GM18505 (cell line): ENCODE results near the gene EPS15.
"Not testable (repeated sequence)": the region's sequence is repeated elsewhere in the genome, so short reads cannot be mapped to it uniquely, and the experiment has no call there.

Experiments used
- ATAC-seq: cut with Tn5 transposase; IDR thresholded peaks from one replicate; pipeline ENCODE4 v1.9.1; 2021; ENCODE audit not compliant: unreplicated experiment
- POLR2A ChIP-seq: IDR thresholded peaks from 4 replicates; pipeline ENCODE4 v1.6.1; 2011; ENCODE audit warnings: borderline replicate concordance; ENCODE audit not compliant: insufficient read depth, insufficient read length; ENCODE audit errors: extremely low read depth

The EPS15 gene

DNA sequence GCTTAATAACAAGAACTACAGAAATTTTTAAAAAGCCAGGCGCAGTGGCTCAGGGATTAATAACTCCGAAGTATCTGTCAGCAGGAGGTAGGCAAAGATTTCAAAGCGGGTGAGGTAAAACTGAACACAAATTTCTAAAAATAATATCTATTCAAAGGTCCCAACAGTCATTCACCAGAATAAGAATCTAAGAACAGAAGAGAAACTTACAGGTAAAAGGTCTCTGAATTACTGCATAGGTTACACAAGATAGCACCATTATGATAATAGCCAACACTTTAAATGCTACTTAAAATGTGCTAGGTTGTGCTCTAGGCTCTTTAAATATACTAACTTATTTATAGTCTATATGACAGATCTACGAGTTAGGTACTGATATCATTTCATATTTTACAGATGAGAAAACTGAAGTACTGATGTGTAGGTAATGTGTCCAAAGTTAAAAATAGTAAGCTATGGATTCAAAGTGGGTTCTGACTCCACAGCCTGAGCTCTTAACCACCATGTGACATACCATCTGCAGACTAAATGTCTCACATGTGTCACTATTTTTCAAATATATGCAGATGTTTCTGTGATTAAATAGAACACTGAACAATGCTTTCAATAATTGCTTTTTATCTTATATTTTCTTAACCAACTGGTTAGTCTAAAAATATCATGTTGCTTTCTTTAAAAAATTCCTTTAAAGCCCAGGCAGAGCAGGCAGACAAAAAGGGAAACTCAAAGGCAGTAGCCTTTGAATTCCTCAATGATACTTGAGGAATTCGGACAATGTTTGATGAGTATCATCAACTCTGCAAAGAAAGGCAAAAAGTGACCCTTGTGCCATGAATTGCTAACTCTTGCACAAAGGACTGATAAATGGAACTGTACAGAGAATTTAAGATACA, 108.3 kb downstream of the EPS15 start:
- no peak for TF ChIP-seq POLR2A
- ATAC-seq, result no peak

DNA sequence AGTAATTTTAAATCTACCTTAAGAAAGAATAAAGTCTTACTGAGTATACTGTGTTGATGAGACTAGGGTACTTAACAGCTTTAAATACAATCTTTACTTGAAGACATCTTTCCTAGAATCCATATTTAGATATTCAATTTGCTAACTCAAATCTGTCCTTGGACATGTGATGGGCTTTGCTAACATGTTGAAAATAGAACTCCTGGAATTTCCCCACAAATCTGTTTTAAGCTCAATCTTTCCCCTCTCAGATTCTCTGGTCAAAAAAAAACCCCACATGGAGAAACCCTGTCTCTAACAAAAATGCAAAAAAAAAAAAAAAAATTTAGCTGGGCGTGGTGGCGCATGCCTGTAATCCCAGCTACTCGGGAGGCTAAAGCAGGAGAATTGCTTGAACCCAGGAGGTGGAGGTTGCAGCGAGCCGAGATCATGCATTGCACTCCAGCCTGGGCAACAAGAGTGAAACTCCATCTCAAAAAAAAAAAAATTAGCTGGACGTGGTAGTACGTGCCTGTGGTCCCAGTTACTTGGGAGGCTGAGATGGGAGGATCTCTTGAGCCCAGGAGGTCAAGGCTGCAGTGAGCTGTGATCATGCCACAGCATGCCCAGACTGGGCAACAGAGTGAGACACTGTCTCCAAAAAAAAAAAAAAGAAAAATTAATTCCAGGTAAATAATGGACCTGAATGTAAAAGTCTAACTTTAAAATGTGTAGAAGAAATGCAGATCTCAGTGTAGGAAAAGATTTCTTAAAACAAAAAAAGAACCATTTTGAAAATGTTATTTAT, 109.1 kb downstream of the EPS15 start:
- ATAC-seq, result not testable (repeated sequence)

DNA sequence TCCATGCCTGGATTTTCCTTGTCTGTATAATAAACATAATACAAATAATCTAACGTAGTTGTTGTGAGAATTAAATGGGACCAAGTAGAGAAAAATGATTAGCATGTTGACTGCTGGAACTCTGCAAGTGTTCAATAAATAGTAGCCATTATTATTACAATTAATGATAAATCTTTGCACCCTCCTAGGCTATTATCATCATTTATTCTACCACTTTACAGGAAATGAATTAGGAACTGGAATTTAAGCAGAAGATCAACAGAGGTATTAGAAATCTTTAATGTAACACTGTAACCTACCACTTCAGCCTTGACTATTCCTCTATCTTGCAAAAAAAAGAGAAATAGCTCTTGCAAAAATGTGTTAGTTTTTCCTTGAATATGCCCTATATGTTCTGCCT, 126.8 kb downstream of the EPS15 start:
- no peak for ATAC-seq
- no peak for TF ChIP-seq POLR2A

DNA sequence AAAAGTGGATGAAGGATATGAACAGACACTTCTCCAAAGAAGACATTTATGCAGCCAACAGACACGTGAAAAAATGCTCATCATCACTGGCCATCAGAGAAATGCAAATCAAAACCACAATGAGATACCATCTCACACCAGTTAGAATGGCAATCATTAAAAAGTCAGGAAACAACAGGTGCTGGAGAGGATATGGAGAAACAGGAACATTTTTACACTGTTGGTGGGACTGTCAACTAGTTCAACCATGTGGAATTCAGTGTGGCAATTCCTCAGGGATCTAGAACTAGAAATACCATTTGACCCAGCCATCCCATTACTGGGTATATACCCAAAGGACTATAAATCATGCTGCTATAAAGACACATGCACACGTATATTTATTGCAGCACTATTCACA, 128.4 kb downstream of the EPS15 start:
- not testable (repeated sequence) for ATAC-seq

DNA sequence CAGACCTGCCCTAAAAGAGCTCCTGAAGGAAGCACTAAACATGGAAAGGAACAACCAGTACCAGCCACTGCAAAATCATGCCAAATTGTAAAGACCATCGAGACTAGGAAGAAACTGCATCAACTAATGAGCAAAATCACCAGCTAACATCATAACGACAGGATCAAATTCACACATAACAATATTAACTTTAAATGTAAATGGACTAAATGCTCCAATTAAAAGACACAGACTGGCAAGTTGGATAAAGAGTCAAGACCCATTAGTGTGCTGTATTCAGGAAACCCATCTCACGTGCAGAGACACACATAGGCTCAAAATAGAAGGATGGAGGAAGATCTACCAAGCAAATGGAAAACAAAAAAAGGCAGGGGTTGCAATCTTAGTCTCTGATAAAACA, 131.8 kb downstream of the EPS15 start:
- ATAC-seq, result not testable (repeated sequence)

DNA sequence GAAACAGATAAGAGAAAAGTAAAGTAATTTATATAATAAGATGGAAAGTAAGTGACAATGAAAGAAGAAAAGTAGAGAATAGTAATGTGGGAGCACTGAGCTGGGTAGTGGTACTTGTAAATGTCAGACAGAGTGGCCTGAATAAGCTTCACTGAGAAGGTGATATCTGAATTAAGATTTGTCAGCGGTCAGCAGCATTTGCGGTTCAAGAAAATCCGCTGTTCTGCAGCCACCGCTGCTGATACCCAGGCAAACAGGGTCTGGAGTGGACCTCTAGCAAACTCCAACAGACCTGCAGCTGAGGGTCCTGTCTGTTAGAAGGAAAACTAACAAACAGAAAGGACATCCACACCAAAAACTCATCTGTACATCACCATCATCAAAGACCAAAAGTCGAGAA, 132.8 kb downstream of the EPS15 start:
- not testable (repeated sequence) for ATAC-seq

DNA sequence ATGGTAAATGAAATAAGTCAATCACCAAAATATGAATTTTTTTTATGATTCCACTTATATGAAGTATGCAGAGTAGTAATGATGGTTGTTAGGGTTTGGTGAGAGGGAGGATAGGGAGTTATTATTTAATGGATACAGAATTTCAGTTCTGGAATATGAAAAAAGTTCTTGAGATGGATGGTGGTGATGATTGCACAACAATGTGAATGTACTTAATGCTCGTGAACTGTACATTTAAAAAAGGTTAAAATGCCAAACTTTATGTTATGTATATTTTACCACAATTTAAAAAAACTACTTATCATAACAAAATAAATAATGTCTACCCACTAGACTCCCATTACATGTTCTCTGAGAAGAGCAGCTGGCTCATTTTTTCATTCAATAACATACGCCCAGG, 133.3 kb downstream of the EPS15 start:
- ATAC-seq, result no peak
- TF ChIP-seq POLR2A, result no peak

DNA sequence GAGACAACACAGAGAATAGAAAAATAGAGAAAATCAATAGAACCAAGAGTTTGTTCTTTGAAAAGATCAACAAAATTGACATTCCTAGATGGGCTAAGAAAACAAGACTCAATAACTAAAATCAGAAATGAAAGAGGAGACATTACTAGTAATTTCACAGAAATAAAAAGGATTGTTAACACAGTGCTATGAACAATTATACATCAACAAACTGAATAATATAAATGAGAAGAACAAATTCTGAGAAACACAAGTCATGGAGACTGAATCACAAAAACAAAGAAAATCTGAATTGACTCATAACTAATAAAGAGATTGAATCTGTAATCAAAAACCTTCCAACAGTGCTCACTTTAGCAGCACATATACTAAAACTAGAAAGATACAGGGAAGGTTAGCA, 137.1 kb downstream of the EPS15 start:
- no peak for TF ChIP-seq POLR2A
- no peak for ATAC-seq

DNA sequence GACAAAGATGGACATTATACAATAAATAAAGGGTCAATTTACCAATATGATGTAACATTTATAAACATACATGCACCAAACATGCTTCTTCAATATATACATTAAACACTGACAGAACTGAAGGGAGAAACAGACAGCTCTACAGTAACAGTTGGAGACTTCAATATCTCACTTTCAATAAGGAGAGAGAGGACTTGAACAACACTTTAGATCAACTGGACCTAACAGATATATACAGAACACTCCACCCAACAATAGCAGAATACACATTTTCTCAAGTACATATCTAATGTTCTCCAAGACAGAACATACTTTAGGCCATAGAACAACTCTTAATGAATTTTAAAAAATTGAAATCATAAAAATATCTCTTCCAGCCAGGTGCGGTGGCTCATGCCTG, 138.1 kb downstream of the EPS15 start:
- TF ChIP-seq POLR2A, result no peak
- no peak for ATAC-seq

DNA sequence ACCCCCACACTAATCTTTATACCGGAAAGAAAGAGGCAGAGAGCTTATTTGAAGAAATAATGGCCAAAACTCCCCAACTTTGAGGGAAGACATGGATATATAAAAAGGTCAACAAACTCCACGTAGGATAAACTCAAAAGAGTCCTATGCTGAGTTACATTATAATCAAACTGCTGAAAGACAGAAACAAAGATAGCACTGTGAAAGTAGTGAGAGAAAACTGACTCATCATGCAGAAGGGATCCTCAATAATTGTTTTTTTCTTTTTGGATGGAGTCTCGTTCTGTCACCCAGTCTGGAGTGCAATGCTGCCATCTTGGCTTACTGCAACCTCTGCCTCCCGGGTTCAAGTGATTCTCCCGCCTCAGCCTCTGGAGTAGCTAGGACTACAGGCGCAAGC, 140.2 kb downstream of the EPS15 start:
- TF ChIP-seq POLR2A, result no peak
- ATAC-seq, result no peak

DNA sequence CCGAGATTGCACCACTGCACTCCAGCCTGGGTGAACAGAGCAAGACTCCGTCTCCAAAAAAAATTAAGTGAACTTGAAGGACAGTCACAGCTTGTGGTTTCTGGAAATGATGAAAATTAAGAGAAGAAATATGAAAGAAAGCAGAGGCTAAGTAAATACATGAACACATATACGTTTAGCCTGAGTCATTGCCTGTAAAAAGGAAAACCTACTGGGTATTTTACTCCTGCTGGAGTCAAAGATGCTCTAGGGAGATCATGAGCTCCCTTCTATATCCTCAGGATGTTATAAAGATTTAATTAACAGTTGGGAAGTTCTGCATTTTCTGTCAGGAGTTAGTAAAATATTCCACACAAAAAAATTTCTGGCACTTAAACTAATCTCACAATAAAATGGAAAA, 145.2 kb downstream of the EPS15 start:
- no peak for TF ChIP-seq POLR2A
- no peak for ATAC-seq

DNA sequence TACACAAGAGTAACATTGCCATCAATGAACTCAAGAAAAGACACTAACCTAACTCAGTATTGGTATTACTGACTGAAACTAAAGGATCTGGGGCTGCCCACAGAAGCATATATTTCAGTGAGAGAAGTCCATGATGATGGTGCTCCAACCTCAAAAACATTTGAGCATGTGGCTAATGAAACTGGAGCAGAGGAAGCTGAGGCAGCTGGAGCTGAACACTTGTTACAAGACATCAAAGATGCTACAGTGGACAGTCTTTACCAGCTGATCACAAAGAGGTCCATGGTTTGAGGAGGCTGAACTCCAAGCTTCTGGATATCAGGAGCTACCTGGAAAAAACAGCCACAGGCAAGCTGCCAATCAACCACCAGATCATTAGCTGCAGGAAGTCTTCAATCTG, 146.5 kb downstream of the EPS15 start:
- no peak for ATAC-seq
- TF ChIP-seq POLR2A, result no peak

DNA sequence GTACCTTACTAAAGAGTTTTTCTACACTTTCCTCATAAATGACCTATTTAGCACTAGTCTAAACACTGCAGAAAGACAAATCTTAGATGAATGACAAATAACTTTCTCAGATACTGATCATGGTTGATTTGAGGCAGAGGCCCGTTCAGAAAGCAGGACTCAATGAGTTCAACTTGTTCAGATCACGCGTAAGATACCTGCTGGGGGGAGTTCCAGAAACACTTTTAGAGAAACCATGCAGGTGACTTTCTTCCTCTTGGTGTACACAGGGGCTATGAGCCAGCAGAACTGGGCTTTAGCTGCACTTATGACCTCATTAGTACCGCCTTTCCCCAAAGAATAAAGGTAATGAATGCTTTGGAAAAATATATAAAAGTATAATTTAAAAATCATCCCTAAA, 149.9 kb downstream of the EPS15 start:
- no peak for TF ChIP-seq POLR2A
- ATAC-seq, result no peak

DNA sequence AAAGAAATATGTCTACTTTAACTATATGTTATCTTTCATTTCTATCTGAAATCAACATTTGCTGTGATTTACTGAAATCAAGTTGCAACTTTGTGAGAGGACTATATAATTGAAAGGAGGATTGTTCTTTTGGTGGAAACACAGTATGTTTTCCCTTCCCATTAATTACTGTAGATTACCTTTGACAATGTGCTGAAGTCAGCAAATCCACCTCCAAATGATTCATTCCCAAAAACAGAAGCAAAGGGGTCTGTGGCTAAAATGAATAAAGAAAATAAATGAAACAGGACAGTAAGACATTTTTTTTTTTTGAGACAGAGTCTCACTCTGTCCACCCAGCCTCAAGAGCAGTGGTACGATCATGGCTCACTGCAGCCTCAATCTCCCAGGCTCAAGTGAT, 153.3 kb downstream of the EPS15 start:
- TF ChIP-seq POLR2A, result no peak
- ATAC-seq, result no peak
